Hepatocyte (in vitro differentiated cells): Measurements from ENCODE around the gene COL6A3.

Experiments
- CTCF ChIP-seq: fragments of 200-600 bp; sonication (generic); IDR thresholded peaks from 2 replicates; pipeline ENCODE4 v1.5.1; 2016; ENCODE audit warnings: antibody characterized with exemption, mild to moderate bottlenecking; ENCODE audit not compliant: poor library complexity
- EZH2 ChIP-seq: fragments of 200-600 bp; sonication (generic); IDR thresholded peaks from 2 replicates; pipeline ENCODE4 v1.6.1; 2016; ENCODE audit warnings: antibody characterized with exemption, mild to moderate bottlenecking, borderline replicate concordance
- EZH2phosphoT487 ChIP-seq: fragments of 200-600 bp; sonication (generic); IDR thresholded peaks from one replicate; pipeline ENCODE4 v1.6.1; 2018; ENCODE audit warnings: antibody characterized with exemption, mild to moderate bottlenecking, low read depth, moderate library complexity; ENCODE audit not compliant: unreplicated experiment, severe bottlenecking

- TF ChIP-seq CTCF (no peak), EZH2phosphoT487 (no peak), EZH2 (no peak)
Observed at GRCh38 chr2:237306083-237306786, 107.7 kb downstream of the COL6A3 start.
